Endothelial cell of umbilical vein (primary cell): ENCODE data around the gene OXCT2. TPM values are rescaled to one million over a fixed set of nuclear protein-coding genes. Genes with fewer than 3 reads are reported as not detected.

Experiments
- BruUV-seq: library from RNA; stranded (reverse); fragments of 400-500 nt; replicated peaks from 2 replicates; lab custom pipeline; 2021; lab: Mats Ljungman, UMichigan
- CTCF ChIA-PET: fragments of 300-600, 350-600 bp; sonication (Branson Sonifier 250); formaldehyde crosslinking; loops from one replicate; lab custom pipeline; 2021; ENCODE audit warnings: antibody characterized with exemption, inconsistent platforms; lab: Charles Lee
- POLR2A ChIA-PET: fragments of 300-600, 350-600 bp; sonication (Branson Sonifier 250); formaldehyde crosslinking; loops from one replicate; lab custom pipeline; 2021; ENCODE audit warnings: antibody characterized with exemption, inconsistent platforms; lab: Charles Lee
- DNase-seq: peaks from one replicate; pipeline ENCODE4 v3.0.0-alpha.2; 2011; ENCODE audit warnings: low read depth, low spot score
- FAIRE-seq: peaks from 2 replicates; lab custom pipeline; 2011; peaks lifted over from hg19 to GRCh38; lab: Jason Lieb, UNC
- H2AFZ ChIP-seq: 2 replicates; pipeline ENCODE4 v1.6.0; 2012; ENCODE audit warnings: low read depth, low read length, control low read depth, inconsistent platforms
- H3K27ac ChIP-seq: 2 replicates; pipeline ENCODE4 v1.5.1; 2011; ENCODE audit warnings: low read depth, mild to moderate bottlenecking, control low read depth, low read length, moderate library complexity; ENCODE audit not compliant: insufficient read depth
- H3K27me3 ChIP-seq, 2 experiments: 2 replicates each; pipeline versions ENCODE4 v1.6.0 to v1.6.1; 2011; ENCODE audit warnings: low read length in 2 of 2, mixed read lengths in 1 of 2; ENCODE audit not compliant: control insufficient read depth in 2 of 2, insufficient read depth in 2 of 2
- H3K36me3 ChIP-seq, 2 experiments: 2 replicates in 1 of 2; 3 replicates in 1 of 2; pipeline ENCODE4 v1.5.1; 2011; ENCODE audit warnings: low read length in 2 of 2, mild to moderate bottlenecking in 1 of 2, moderate library complexity in 1 of 2; ENCODE audit not compliant: control insufficient read depth in 2 of 2, insufficient read depth in 2 of 2; ENCODE audit errors: extremely low read depth in 1 of 2
- H3K4me1 ChIP-seq: 3 replicates; pipeline ENCODE4 v1.5.1; 2011; ENCODE audit warnings: mild to moderate bottlenecking, low read length; ENCODE audit not compliant: control insufficient read depth, insufficient read depth; ENCODE audit errors: extremely low read depth
- H3K4me2 ChIP-seq: 2 replicates; pipeline ENCODE4 v1.6.1; 2011; ENCODE audit warnings: low read length, control low read depth, mixed read lengths; ENCODE audit not compliant: insufficient read depth
- H3K4me3 ChIP-seq, 3 experiments: fragments of 200-600 bp in 1 of 3; sonication (generic), shearing (Covaris generic) in 1 of 3; replicated peaks in 1 of 3; 2 replicates each; pipeline ENCODE4 v1.5.1; 2011 to 2016; ENCODE audit warnings: control low read depth in 3 of 3, low read length in 3 of 3, mild to moderate bottlenecking in 2 of 3, inconsistent platforms in 1 of 3, low read depth in 1 of 3, moderate library complexity in 1 of 3; ENCODE audit not compliant: insufficient read depth in 1 of 3
- H3K79me2 ChIP-seq: 2 replicates; pipeline ENCODE4 v1.6.0; 2012; ENCODE audit warnings: low read length, inconsistent platforms; ENCODE audit not compliant: control insufficient read depth, insufficient read depth
- H3K9ac ChIP-seq: replicated peaks from 2 replicates; pipeline ENCODE3; 2011; ENCODE audit warnings: low read length, control low read depth; ENCODE audit not compliant: insufficient read depth; ENCODE audit errors: extremely low read depth
- H3K9me1 ChIP-seq: replicated peaks from 3 replicates; pipeline ENCODE4 v1.6.0; 2011; ENCODE audit warnings: mild to moderate bottlenecking, low read length; ENCODE audit not compliant: control insufficient read depth, insufficient read depth; ENCODE audit errors: extremely low read depth
- H3K9me3 ChIP-seq: replicated peaks from 2 replicates; pipeline ENCODE4 v1.5.1; 2012; ENCODE audit warnings: low read length, inconsistent platforms; ENCODE audit not compliant: control insufficient read depth, insufficient read depth
- H4K20me1 ChIP-seq: replicated peaks from 2 replicates; pipeline ENCODE3; 2011; ENCODE audit warnings: mild to moderate bottlenecking, low read length; ENCODE audit not compliant: control insufficient read depth, insufficient read depth; ENCODE audit errors: extremely low read depth
- EZH2 ChIP-seq: IDR thresholded peaks from 2 replicates; pipeline ENCODE4 v1.6.1; 2012; ENCODE audit warnings: borderline replicate concordance, low read depth, mild to moderate bottlenecking, moderate library complexity, low read length, inconsistent platforms; ENCODE audit not compliant: severe bottlenecking
- FOS ChIP-seq: IDR thresholded peaks from 2 replicates; pipeline ENCODE4 v1.6.1; 2011; ENCODE audit warnings: mild to moderate bottlenecking, low read length, moderate library complexity, borderline replicate concordance; ENCODE audit not compliant: insufficient read depth
- GATA2 ChIP-seq: IDR thresholded peaks from 2 replicates; pipeline ENCODE4 v1.7.0; 2011; ENCODE audit warnings: low read depth, mild to moderate bottlenecking, moderate library complexity, mixed read lengths, low read length; ENCODE audit not compliant: insufficient read length, insufficient read depth
- JUN ChIP-seq: IDR thresholded peaks from 2 replicates; pipeline ENCODE4 v1.6.1; 2011; ENCODE audit warnings: borderline replicate concordance, low read depth; ENCODE audit not compliant: insufficient read length, insufficient read depth
- MYC ChIP-seq: IDR thresholded peaks from one replicate; pipeline ENCODE4 v1.6.1; 2011; ENCODE audit warnings: mild to moderate bottlenecking, low read depth, low read length
- POLR2A ChIP-seq: IDR thresholded peaks from 2 replicates; pipeline ENCODE4 v1.6.1; 2012; ENCODE audit warnings: low read depth, mild to moderate bottlenecking, control low read depth, low read length
- POLR2AphosphoS5 ChIP-seq: IDR thresholded peaks from 2 replicates; pipeline ENCODE4 v1.6.1; 2012; ENCODE audit warnings: low read depth, mild to moderate bottlenecking, control low read depth, low read length, moderate library complexity; ENCODE audit not compliant: insufficient read depth
- dilution Hi-C: fragments of 300-500 bp; cut with MboI; formaldehyde crosslinking; loops from one replicate; pipeline ENCODE4 v1.15.0; 2019; ENCODE audit warnings: low sequenced_read_pairs; ENCODE audit not compliant: extremely low pct_ligation_motif_present
- intact Hi-C: fragments of 100-400 bp; cut with micrococcal nuclease; formaldehyde crosslinking; loops from one replicate; pipeline ENCODE4 v1.10.0; 2022
- polyA plus RNA-seq, 4 experiments: library from polyadenylated mRNA; depleted of rRNA in 3 of 4; stranded (reverse) in 3 of 4; unstranded in 1 of 4; fragments of >200 nt; gene quantifications; 2 replicates each; pipeline versions ENCODE4 v1.2.1 to v1.2.3, GENCODE V29; 2011 to 2012; ENCODE audit warnings: missing spikeins in 1 of 4
- total RNA-seq: library from RNA; stranded (reverse); gene quantifications from 2 replicates; pipeline ENCODE4 v1.2.3, GENCODE V29; 2021
- TF ChIP-seq, protein P1 (sequence below): IDR thresholded peaks from 2 replicates; pipeline ENCODE4 v1.6.1; 2011; ENCODE audit not compliant: insufficient read depth, insufficient read length
- TF ChIP-seq, protein P2 (sequence below), 2 donors: IDR thresholded peaks; 1 replicate in 1 of 2; 2 replicates in 1 of 2; pipeline ENCODE4 v1.5.1; 2011; ENCODE audit warnings: low read length in 2 of 2, mild to moderate bottlenecking in 2 of 2, moderate library complexity in 2 of 2, control low read depth in 1 of 2, inconsistent platforms in 1 of 2, low read depth in 1 of 2; ENCODE audit not compliant: insufficient read depth in 1 of 2; ENCODE audit errors: extremely low read depth in 1 of 2

The OXCT2 gene
- total and polyA plus RNA-seq, 2 donors (not counting 3 experiments of a cell fraction or from before 2014, with no cell fraction given): 0.60 to 0.84 TPM

DNA sequence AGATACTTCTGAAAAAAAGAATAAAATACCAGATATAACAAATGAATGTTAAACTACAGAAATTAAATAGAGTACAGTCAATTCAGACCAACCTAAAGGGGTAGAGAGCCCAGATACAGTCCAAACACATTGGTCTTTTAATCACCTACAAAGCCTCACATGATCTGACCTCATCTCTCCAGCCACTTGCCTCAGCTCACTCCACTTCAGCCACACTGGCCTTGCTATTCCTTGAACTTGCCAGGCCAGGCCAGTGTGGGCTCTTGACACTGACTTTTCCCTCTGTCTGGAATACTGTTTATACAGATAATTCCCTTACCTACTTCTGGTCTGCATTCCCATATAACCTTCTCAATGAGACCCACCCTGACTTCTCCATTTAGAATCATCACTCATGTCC, 49.5 kb downstream of the OXCT2 start:
- no TSS peak for BruUV-seq
- Histone ChIP-seq H2AFZ (no peak overlapping the region), H3K4me1 (no peaks in the 10 kb centered on the region), H4K20me1 (no peaks in the 10 kb centered on the region), H3K4me3 (no peak overlapping the region), H3K27me3 (peaks cover 29 to 65% of the 10 kb centered on the region in 2 experiments), H3K9me3 (no peaks in the 10 kb centered on the region), H3K9me1 (no peaks in the 10 kb centered on the region), H3K4me2 (no peak overlapping the region), H3K27ac (no peak overlapping the region), H3K9ac (no peak overlapping the region), H3K36me3 (no peaks in the 10 kb centered on the region), H3K79me2 (no peaks in the 10 kb centered on the region)
- intact Hi-C loops: loop anchor here (5.0 kb wide), 2 partner anchors 69 to 229 kb away; partner anchors contain the start of gene BMP8A
- dilution Hi-C loops: no loop called here
- no peak for FAIRE-seq
- POLR2A ChIA-PET: no interaction called here
- CTCF ChIA-PET: interaction anchor here (6.1 kb wide), 1 partner anchor 50 kb away, joined by 68 read pairs; the partner anchor contains the start of gene NT5C1A
- TF ChIP-seq MYC (no peak), POLR2A (no peak), POLR2AphosphoS5 (no peak), FOS (no peak), EZH2 (no peak), GATA2 (no peak), JUN (no peak)
- TF ChIP-seq, protein P1, sequence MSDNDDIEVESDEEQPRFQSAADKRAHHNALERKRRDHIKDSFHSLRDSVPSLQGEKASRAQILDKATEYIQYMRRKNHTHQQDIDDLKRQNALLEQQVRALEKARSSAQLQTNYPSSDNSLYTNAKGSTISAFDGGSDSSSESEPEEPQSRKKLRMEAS: no peak
- TF ChIP-seq, protein P2, sequence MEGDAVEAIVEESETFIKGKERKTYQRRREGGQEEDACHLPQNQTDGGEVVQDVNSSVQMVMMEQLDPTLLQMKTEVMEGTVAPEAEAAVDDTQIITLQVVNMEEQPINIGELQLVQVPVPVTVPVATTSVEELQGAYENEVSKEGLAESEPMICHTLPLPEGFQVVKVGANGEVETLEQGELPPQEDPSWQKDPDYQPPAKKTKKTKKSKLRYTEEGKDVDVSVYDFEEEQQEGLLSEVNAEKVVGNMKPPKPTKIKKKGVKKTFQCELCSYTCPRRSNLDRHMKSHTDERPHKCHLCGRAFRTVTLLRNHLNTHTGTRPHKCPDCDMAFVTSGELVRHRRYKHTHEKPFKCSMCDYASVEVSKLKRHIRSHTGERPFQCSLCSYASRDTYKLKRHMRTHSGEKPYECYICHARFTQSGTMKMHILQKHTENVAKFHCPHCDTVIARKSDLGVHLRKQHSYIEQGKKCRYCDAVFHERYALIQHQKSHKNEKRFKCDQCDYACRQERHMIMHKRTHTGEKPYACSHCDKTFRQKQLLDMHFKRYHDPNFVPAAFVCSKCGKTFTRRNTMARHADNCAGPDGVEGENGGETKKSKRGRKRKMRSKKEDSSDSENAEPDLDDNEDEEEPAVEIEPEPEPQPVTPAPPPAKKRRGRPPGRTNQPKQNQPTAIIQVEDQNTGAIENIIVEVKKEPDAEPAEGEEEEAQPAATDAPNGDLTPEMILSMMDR (IDR thresholded peaks at IDR 0.05; ENCODE audit: extremely low read depth in 1 of 2, insufficient read depth in 1 of 2, low read depth in 1 of 2, low read length in 2 of 2): no peak
- no peak for DNase-seq
